Fibroblast of peridontal ligament (primary cell): ENCODE measurements around the gene ORAI2.
"Not testable (repeated sequence)": the region's sequence is repeated elsewhere in the genome, so short reads cannot be mapped to it uniquely, and the experiment has no call there.

Experiments
- DNase-seq: peaks from one replicate; pipeline ENCODE4 v3.0.0-alpha.2; 2010; ENCODE audit errors: extremely low read depth

The ORAI2 gene

DNA sequence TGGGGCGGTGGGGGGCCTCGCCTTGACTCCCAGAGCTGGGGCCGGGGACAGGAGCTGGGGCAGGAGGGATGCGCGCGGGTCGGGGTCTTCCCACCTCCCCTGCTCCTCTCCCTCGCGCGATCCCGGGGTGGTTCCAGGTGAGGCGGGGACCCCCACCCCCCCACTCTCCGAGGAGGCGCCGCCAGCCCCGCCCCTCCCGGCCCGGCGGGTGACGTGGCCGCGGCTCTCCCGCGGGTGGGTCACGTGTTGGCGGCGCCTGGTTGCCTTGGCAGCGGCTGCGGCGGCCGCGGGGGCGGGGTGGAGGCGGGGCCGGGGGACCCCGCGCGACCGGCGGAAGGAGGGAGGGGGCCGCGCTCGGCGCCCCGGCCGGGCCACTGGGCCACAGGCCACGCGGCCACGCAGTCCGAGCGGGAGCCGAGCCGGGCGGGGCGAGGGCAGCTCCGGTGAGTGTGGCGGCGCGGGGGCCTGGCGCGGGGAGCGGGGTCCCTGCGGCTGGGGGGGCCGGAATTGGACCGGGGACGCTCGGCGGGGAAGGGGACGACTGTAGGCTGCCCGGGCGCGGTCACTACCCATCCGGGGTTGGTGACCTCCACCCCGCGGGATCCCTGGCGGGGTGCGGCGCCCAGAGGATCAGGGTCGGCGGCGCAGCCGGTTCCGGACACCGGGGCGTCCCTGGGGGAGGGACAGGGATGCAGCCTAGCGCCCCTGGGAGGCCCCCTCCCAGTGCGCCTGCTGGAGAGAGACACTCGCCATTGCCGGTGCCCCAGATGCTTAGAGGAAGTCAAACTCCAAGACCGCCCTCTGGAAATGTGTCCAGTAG lies at the start of gene ORAI2:
TSS of gene ORAI2 (plus strand) at position 357 of the 820 bp plus-strand sequence. CDS start 5,382 bp downstream, outside the sequence.
- DNase-seq = peak; percentile 47

DNA sequence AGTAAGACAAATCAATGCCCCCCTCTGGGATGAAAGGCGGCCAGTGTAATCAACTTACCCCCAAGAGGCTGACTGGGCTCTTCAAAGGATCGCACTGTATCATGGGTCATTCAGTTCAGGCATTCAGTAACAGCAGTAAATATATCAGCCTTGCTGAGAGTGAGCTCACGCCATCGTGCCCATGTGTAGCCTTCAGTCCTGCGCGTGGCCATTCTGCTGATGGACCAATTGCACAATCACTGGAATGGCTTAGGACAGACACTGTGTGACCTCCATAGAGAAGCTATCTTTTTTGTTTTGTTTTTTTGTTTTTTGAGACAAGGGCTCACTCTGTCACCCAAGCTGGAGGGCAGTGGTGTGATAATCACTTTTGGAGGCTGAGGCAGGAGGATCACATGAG lies 46.3 kb upstream of the ORAI2 start:
- DNase-seq = no peak

DNA sequence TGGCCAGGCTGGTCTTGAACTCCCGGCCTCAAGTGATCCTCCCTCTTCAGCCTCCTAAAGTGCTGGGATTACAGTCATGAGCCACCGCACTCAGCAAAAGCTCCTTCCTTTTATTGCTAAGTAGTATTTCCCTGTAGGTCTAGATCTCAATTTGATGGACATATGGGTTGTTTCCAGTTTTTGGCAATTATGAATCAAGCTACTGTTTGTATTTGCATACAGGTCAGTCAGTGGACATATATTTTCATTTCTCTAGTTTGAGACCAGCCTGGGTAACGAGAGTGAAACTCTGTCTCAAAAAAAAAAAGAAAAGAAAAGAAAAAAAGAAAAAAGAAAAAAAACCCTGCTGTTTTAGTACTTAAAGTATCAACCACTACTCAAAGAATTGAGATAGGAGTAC lies 43.6 kb upstream of the ORAI2 start:
- no peak for DNase-seq

DNA sequence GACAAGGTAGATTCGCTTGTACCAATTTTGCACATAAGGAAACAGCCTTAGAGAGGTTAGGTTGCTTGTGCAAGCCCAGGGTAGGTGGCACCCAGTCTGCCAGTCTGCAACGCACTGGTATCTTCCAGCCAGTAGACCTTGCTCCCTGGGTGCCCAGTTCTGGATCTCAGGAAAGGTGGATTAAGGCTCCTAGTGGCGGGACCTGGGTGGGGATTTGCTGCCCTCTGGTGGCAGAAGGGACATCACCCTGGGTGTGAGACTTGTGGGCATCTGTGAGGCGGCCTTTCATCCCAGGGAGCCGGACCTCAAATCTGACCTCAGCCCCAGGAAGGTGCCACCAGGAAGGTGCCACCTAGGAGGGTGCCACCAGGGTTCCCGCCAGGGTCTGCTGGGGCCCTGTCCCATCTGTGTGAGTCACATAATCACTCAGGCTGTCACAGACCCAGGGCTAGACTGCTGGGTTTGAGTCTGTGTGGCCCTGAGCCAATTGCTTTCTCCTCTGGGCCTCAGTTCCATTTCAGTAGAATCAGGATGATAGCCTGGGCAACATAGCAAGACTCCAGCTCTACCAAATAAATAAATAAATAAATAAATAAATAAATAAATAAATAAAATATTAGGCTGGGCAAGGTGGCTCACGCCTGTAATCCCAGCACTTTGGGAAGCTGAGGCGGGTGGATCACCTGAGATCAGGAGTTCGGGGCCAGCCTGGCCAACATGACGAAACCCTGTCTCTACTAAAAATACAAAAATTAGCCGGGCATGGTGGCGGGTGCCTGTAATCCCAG lies 42.5 kb upstream of the ORAI2 start:
- DNase-seq = peak; percentile 71

DNA sequence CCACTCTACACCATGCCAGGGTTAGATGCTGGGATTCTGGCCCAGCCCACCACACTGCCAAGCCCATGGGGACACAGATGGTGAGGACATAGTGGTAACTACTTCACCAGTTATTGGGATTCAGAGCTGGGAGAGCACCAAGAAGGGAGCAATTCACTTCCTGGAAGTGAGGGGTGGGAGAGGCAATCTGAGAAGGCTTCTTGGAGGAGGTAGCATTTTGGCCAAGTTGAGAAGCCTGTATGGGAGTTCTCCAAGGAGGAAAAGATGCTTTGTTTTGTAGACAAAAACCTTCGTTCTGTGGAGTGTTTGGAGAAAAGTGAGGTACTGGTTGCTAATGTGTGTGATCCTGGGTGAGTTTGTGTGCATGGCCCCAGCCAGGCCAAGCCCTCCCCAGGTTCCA lies 41.0 kb upstream of the ORAI2 start:
- no peak for DNase-seq

DNA sequence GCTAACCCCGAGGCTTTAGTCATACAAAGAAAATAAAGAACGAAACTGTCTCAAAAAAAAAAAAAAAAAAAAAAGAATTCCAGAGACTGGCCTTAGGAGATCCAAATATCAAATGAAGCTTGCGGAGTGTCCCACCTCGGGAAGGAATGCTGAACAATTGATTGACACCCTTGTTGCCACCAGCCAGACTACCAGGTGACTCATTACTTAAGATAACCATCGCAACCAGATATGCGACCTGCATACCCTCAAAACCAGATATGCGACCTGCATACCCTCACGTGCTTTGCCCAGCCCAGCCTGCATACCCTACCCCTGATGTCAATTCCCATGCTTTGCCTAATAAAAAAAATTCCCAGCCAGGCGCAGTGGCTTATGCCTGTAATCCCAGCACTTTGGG lies 39.9 kb upstream of the ORAI2 start:
- no peak for DNase-seq

DNA sequence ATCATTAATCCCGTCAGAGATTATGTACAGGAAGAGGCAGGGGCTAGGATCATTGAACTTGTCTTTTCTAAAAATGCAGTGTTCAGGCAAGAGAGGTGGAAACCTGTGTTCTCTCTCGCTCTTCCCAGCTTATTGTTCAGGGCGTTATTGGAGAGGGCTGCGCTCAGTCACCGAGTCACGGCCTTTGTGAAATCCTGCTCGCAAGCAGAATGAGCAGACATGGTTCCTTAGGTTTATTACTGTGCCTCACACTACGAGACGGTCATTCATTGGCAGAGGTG lies 37.8 kb upstream of the ORAI2 start:
- no peak for DNase-seq

DNA sequence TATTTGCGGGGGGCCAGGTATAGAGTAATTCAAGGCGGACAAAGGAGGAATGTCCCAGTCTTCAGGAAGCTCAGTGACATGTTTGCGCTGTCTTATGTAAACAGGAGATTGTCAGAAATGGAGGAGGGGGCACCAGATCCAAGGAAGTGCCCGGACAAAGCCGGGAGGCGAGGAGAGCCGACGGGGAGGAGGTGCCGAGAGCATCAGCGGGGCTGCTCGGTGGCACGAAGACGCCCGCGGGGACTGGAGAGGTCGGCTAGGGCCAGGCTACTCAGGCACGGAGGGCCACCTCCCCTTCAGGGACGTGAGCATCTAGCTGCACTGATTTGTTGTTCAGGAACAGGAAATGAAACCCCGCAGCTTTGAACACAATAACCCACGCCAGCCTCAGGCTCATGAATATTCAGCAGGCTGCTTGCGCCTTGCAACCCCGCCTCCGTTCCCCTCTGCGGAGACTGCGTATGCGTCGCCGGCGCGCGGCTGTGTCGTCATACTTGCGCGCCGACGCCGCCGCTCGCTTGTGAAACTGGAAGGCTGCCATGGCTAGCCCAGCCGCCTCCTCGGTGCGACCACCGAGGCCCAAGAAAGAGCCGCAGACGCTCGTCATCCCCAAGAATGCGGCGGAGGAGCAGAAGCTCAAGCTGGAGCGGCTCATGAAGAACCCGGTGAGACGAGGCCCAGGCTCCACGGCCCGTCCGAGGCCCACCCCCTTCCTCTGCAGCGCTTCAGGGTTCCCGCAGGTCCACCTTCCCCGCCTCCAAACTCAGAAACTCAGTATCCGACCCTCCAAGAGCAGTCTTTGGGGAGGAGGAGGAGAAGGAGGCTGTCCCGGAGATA lies 37.3 kb upstream of the ORAI2 start, which contains the start of gene PRKRIP1:
TSS of gene PRKRIP1 (plus strand) at position 491 of the 837 bp plus-strand sequence. CDS start at position 540, 49 bp downstream.
- peak; percentile 90 for DNase-seq

DNA sequence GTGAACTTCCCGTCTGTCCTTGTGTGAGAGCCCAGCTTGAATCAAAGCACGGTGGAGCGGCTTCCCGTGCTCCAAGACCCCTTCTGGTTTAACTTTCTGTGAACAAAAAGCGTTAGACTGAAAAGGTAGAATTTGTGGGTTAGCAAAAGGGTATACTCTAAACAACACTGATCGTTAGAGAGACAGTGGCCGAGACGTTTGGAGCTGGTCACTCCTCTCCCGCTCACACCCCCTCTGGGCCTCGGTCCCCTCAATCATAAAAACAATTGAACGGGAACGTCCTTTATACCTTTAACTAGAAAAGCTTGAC lies 36.7 kb upstream of the ORAI2 start:
- DNase-seq = no peak

DNA sequence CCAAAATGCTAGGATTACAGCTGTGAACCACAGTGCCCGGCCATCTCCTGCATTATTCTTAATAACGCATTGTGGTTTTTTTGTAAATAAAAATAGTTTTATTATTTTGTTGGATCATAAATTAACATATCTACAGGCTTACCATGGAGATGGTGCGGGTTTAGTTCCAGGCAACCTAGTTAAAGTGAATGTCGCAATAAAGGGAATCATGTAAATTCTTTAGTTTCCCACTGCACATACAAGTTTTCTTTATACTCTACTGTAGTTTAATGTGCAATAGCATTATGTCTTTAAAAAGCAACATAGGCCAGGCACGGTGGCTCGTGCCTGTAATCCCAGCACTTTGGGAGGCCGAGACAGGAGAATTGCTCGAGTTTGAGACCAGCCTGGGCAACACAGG lies 34.8 kb upstream of the ORAI2 start:
- no peak for DNase-seq

DNA sequence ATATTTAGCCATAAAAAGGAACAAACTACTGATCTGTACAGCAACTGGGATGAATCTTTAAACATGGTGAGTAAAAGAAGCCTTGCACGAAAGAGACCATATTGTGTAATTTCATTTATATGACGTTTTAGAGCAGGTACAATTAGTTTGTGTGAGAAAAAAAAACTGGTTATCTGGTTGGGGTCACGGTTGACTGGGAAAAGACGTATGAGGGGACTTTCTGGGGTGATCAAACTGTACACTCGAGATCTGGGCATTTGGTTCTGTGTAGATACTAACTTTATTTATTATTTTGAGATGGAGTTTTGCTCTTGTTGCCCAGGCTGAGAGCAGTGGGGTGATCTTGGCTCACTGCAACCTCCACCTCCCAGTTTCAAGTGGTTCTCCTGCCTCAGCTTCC lies 33.0 kb upstream of the ORAI2 start:
- DNase-seq = no peak

DNA sequence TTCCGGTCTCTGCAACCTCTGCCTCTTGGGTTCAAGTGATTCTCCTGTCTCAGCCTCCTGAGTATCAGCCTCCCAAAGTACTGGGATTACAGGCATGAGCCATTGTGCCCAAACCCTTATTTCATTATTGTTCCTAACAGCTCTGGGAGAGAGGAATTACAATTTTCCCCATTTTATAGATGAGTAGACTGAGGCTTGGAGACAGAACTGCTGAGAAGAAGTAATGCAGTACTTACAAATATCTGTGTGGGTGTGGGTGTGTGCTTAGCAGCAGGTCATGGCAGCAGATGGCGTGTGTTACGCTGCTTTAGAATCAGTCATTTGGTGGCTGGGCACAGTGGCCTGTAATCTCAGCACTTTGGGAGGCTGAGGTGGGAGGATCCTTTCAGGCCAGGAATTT lies 29.8 kb upstream of the ORAI2 start:
- no peak for DNase-seq

DNA sequence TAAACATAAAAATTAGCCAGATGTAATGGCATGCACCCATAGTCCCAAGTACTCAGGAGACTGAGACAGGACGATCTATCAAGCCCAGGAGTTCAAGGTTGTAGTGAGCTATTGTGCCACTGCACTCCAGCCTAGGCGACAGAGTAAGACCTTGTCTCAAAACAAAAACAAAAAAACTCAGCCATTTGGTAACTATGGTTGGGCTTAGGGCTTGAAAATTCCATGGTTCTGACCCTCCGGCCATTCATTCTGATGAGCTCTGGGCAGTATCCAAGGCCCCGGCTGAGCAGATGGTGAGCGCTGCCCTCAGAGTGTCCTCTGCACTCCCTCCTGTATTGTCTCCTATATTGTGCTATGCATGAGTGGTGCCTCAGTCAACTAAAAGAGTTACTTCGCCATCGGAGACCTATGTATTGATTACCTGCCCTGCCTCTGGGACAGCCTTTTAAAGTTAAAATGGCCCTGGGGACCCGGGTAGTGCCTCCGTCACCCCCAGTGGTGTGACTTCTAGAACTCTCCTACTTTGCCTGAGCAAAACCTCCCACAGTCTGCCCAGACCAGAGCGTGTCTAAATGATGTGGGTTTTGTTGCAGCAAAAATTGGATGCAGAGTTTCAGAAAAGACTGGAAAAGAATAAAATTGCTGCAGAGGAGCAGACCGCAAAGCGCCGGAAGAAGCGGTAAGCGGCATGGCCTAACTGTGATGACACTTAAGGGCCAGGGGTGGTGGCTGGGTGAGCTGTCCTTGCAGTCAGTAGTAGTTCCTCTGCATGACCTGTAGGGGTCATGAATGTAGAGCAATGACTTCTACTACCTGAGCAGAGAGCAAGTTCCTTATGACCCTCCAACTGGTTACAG lies 29.1 kb upstream of the ORAI2 start:
- peak; percentile 44 for DNase-seq

DNA sequence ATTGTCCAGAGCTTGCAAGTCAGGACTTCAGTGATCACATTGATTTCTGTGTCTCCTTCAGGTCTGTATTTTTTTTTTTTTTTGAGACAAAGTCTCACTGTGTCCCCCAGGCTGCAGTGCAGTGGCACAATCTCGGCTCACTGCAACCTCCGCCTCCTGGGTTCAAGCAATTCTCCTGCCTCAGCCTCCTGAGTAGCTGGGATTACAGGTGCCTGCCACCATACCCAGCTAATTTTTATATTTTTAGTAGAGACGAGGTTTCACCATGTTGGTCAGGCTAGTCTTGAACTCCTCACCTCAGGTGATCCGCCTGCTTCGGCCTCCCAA lies 28.6 kb upstream of the ORAI2 start:
- not testable (repeated sequence) for DNase-seq

DNA sequence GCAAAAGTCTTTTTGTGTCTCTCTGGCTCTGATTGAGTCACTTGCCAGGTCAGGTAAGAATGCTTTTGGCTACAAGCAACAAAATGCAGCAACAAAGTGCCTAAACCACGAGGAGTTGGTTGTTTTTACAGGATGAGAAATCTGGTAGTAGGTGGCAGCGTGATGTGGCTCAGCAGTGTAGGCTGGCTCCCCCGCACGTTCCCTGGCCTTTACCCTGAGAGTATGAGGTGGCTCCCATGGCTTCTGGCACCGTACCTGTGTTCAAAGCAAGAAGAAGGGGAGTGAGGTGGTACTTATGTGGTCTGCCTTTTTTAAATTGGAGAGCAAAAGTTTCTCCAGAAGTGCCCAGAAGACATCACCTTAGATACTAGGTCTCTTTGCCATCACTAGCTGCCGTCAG lies 25.5 kb upstream of the ORAI2 start:
- DNase-seq = no peak

DNA sequence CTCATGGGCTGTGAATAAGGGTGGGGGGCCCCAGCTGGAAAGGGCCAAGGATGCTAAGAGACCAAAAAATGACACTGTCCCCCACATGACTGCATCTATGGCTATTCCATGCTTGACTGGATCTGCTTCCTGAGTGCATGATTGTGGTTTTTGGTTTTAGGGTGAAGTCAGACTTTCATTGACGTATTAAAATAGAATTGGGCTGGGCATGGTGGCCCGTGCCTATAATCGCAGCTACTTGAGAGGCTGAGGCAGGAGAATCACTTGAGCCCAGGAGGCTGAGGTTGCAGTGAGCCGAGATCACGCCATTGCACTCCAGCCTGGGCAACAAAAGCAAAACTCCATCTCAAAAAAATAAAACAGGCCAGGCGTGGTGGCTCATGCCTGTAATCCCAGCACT lies 24.8 kb upstream of the ORAI2 start:
- DNase-seq = not testable (repeated sequence)

DNA sequence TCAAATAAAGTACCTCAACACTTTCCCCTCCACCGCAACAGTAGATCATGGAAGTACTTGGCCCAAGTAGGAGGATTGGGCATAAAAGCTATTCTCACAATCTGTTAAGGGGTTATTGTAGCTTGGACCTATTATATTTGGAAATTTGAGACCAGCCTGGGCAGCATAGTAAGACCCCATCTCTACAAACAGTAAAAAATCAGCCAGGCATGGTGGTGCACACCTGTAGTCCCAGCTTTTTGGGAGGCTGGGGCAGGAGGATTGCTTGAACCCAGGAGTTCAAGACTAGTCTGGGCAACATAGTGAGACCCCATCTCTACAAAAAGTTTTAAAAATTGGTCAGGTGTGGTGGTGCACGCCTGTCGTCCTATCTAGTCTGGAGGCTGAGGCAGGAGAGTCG lies 24.0 kb upstream of the ORAI2 start:
- DNase-seq = no peak

DNA sequence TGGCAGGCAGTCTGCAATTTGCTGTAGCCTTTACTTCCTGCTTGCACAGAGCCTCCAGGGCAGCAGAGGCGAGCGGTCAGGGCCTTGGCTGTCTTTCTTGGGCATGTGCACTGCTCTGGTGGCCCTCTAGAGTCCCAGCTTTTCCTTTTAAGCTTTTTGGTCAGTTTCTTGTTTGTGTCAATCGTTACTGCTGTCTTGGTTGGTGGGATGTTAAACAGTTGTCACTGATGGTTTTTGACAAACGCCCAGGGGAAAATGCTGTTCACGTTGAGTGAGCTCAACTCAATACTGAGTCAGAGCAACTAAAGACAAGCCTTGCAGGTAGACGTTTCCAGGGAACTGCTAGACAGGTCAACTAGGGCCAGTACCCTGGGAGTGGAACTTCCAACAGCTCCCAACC lies 23.3 kb upstream of the ORAI2 start:
- no peak for DNase-seq

DNA sequence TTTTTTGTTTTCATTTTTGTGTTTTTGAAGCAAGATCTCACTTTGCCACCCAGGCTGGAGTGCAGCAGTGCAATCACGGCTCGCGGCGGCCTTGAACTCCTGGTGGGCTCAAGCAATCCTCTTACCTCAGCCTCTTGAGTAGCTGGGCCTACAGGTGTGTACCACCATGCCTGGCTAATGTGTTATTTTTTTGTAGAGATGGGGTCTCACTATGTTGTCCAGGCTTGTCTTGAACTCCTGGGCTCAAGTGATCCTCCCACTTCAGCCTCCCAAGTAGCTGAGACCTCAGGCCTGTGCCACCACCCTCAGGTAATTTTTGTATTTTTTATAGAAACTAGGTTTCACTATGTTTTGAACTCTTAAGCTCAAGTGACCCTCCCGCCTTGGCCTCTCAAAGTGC lies 22.5 kb upstream of the ORAI2 start:
- no peak for DNase-seq

DNA sequence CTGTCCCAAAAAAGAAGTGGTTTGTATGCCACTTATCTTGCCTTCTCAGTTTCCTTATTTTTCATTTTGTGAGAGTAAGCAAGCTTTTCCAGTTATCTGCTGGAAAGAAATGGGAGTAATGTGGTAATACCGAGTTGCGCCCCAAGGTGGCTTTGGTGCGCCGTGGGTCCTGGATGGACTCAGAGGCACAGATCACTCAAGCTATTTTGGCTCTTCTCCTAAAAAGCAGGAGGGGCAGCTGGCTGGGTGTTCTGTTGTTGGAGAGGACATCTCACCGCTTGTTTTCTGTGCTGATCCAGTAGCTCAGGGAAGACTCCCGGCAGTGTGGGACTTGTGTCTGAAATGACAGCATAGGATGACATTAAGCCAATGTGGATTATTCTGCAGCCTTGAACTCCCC lies 20.8 kb upstream of the ORAI2 start:
- DNase-seq = no peak

DNA sequence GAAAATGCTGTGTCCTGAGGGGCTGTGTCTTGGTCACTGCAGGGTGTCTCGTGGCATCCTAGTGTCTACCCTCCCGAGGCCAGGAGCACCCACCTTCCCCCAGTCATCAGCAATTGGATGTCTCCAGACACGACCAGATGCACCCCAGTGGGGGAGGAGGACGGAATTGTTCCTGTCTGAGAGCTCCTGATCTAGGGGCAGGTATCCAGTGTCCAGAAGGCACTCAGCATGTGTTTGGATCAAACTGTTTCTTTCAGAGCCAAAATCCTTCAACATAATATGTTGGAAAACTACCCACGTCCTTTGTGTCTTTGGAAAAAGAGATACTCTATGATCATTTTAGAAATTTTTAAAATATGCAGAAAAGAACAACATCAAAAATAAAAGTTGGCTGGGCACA lies 20.3 kb upstream of the ORAI2 start:
- no peak for DNase-seq

DNA sequence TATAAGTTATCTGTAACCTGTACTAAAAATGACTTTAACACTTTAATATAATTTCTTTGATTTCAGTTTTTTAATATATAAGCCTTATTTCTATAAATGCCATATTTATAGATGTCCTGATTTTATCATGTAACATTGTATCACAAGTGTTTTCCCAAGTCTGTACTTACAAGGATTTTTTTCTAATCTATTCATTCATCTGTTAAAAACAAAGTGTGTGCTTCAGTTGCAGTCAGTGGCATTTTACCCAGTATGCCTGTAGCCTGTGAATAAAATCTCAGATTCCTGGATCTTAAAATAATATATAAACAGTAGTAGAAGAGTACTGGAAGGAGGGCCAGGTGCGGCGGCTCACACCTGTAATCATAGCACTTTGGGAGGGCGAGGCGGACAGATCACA lies 19.8 kb upstream of the ORAI2 start:
- DNase-seq = no peak
